Activated CD8-positive, alpha-beta memory T cell treated with anti-CD3 and anti-CD28 coated beads, Interleukin-2, amount 10 ng/mL, durations not matched to agents 7 days and 5 days (primary cell): ENCODE measurements around the gene SMC1B. TPM values are rescaled to one million over a fixed set of nuclear protein-coding genes. Genes with fewer than 3 reads are reported as not detected.

Experiments used
- ATAC-seq: fragments of 150-1000 bp; cut with Tn5 transposase; one replicate; pipeline ENCODE4 v1.10.0; 2021; ENCODE audit warnings: moderate library complexity
- CTCF ChIA-PET: fragments of 350-600 bp; sonication (Branson Sonifier 250); formaldehyde crosslinking; loops from one replicate; lab custom pipeline; 2021; ENCODE audit warnings: antibody characterized with exemption; lab: Charles Lee
- DNase-seq: peaks from one replicate; pipeline ENCODE4 v3.0.0-alpha.2; 2020
- H3K27ac Mint-ChIP-seq: one replicate; pipeline ENCODE4 v1.8.0; 2021; ENCODE audit warnings: mild to moderate bottlenecking, mixed read lengths
- H3K27me3 Mint-ChIP-seq: one replicate; pipeline ENCODE4 v1.8.0; 2021; ENCODE audit warnings: mixed read lengths
- H3K36me3 Mint-ChIP-seq: one replicate; pipeline ENCODE4 v1.8.0; 2021; ENCODE audit warnings: mild to moderate bottlenecking, mixed read lengths
- H3K4me1 Mint-ChIP-seq: one replicate; pipeline ENCODE4 v1.8.0; 2021; ENCODE audit warnings: mixed read lengths
- H3K4me3 Mint-ChIP-seq: one replicate; pipeline ENCODE4 v1.8.0; 2021; ENCODE audit warnings: mild to moderate bottlenecking, moderate library complexity, mixed read lengths
- H3K9me3 Mint-ChIP-seq: one replicate; pipeline ENCODE4 v1.8.0; 2022; ENCODE audit warnings: low read depth, mixed read lengths
- total RNA-seq, 2 experiments: library from RNA; stranded (reverse); gene quantifications; one replicate each; pipeline ENCODE4 v1.2.3, GENCODE V29; 2021

SMC1B gene
- total RNA-seq, 2 experiments from 2014 or later, result 0.68 to 2.4 TPM

DNA sequence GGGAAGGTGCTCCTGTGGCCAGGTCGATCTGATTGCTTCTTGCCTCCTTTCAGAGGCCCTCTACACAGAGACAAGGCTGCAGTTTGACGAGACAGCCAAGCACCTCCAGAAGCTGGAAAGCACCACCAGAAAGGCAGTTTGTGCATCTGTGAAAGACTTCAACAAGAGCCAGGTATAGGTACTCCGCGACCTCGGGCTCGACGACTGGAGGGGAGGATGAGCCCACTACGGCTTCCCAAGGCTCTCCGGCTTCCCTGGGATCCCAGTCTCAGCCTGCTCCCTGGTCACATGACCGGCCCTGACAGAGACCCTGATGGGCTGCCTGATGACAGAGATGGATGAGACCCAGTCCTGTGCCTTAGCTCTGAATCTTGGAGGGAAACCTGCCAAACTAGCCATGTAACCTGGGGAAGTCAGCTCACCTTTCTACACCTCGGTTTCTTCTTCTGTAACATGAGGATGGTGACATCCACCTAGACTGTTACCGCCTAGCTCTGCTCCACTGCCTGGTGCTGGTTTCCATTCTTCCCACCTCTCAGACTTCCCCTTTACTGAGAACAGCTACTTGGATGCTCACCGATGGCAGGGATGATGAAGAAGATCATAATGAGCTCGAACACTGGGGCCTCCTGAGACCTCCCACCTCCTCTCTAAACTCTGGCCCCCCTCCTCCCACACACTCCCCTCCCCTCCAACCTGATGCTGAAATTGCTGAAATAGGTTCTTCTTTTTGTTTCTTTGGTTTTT, 9.0 kb upstream of the SMC1B start:
- DNase-seq (no peak), ATAC-seq (no peak)
- Mint-ChIP-seq H3K4me1 (peaks cover 3% of the 10 kb centered on the region), H3K27me3 (no peaks in the 10 kb centered on the region), H3K36me3 (peaks cover 25% of the 10 kb centered on the region), H3K27ac (no peak overlapping the region), H3K9me3 (no peaks in the 10 kb centered on the region), H3K4me3 (no peak overlapping the region)
- CTCF ChIA-PET, result interaction anchor here (1.2 kb wide), 1 partner anchor 9 kb away, joined by 4 read pairs; the partner anchor contains the start of genes RIBC2 and SMC1B

DNA sequence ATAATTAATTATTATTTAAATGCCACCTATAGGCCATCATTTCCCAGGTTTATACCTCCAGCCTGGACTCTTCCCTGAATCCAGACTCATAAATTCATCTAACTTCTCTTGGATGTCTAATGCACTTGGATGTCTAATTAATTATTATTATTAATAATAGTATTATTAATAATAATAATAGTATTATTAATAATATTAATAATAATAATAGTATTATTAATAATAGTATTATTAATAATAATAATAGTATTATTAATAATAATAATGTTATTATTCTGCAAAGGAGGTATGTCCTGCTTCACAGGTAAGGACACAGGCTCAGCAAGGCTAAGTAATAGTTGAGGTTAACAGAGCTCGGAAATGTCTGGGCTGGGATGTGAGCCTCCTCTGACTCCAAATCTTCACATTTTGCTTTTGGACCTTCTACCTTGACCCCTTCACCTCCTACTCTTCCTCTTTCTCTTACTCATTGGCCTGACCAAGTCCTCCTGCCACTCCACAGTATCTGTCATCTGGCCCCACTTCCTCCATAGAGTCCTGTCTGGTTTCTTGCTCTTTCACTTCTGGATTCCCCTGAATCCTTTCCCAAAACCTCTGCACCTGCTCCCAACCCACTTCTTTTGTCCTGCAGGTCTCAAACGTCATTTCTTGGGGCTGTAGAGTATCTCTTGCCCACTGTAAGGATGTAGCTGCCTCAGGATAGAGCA, 8.1 kb upstream of the SMC1B start:
- Mint-ChIP-seq H3K9me3 (no peaks in the 10 kb centered on the region), H3K27me3 (no peaks in the 10 kb centered on the region), H3K4me1 (peaks cover 3% of the 10 kb centered on the region), H3K27ac (no peak overlapping the region), H3K4me3 (no peak overlapping the region), H3K36me3 (peaks cover 24% of the 10 kb centered on the region)
- no peak for ATAC-seq
- DNase-seq, result no peak
- CTCF ChIA-PET, result no interaction called here

DNA sequence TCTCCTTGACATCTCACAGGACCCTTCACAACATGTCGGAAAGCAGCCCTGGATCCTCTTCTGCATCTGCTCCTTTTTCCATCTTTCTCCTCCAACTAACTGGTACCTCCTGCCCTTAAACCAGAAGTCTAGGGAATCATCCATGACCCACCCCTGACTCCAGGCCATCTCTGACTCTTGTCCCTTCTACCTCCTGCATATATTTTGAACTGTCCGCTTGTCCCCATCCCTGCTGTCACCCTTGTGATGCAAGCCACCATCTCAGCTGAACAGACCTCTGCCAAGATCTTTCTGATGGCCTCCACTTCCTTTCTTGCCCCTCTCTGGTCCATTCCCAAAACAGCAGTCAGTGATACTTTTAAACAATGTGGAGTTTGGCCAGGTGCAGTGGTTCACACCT, 7.1 kb upstream of the SMC1B start:
- ATAC-seq (no peak), DNase-seq (no peak)
- H3K27me3 Mint-ChIP-seq, result no peaks in the 10 kb centered on the region
- peaks cover 5% of the 10 kb centered on the region for H3K4me1 Mint-ChIP-seq
- no peak overlapping the region for H3K4me3 Mint-ChIP-seq
- CTCF ChIA-PET, result no interaction called here
- H3K9me3 Mint-ChIP-seq, result no peaks in the 10 kb centered on the region
- peaks cover 23% of the 10 kb centered on the region for H3K36me3 Mint-ChIP-seq
- no peak overlapping the region for H3K27ac Mint-ChIP-seq

DNA sequence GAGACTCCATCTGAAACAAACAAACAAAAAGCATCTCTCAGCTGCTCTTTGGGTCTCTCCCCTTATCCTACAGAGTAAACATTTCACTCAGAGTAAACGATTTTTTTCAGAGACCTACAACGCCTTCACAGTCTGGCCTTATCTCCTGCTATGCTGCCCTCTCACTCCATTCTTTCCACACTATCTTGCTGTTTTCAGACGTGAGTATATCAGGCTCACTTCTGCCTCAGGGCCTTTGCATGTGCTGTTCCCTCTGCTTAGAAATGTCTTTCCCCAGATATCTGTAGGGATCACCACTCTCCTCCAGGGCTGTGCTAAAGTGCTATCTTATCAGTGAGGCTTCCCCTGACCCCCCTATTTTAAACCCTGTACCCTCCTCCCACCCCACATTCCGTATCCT, 6.6 kb upstream of the SMC1B start:
- DNase-seq, result no peak
- H3K27ac Mint-ChIP-seq, result no peak overlapping the region
- peaks cover 6% of the 10 kb centered on the region for H3K4me1 Mint-ChIP-seq
- no peak for ATAC-seq
- no peaks in the 10 kb centered on the region for H3K27me3 Mint-ChIP-seq
- H3K4me3 Mint-ChIP-seq, result no peak overlapping the region
- no peaks in the 10 kb centered on the region for H3K9me3 Mint-ChIP-seq
- CTCF ChIA-PET, result no interaction called here
- H3K36me3 Mint-ChIP-seq, result peaks cover 23% of the 10 kb centered on the region

DNA sequence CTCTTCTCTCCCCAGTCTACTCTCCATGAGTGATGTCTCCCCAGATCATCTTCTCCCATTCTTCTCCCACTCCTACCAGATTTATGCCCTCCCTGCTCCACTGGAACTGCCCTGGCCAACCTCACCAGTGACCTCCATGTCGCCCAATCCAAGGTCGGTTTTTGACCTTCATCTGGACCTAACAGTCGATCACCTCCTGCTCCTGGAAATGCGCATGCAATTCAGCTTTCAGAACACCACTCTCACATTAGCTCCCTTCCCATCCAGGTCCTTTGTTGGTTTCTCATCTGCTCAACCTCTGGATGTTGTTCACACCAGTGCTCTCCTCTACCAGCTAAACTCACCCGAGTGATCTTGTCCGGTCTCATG, 5.4 kb upstream of the SMC1B start:
- H3K27me3 Mint-ChIP-seq, result no peaks in the 10 kb centered on the region
- peaks cover 18% of the 10 kb centered on the region for H3K4me1 Mint-ChIP-seq
- DNase-seq (no peak), ATAC-seq (no peak)
- H3K9me3 Mint-ChIP-seq, result no peaks in the 10 kb centered on the region
- peaks cover 28% of the 10 kb centered on the region for H3K36me3 Mint-ChIP-seq
- no peak overlapping the region for H3K27ac Mint-ChIP-seq
- no peak overlapping the region for H3K4me3 Mint-ChIP-seq
- CTCF ChIA-PET, result no interaction called here

DNA sequence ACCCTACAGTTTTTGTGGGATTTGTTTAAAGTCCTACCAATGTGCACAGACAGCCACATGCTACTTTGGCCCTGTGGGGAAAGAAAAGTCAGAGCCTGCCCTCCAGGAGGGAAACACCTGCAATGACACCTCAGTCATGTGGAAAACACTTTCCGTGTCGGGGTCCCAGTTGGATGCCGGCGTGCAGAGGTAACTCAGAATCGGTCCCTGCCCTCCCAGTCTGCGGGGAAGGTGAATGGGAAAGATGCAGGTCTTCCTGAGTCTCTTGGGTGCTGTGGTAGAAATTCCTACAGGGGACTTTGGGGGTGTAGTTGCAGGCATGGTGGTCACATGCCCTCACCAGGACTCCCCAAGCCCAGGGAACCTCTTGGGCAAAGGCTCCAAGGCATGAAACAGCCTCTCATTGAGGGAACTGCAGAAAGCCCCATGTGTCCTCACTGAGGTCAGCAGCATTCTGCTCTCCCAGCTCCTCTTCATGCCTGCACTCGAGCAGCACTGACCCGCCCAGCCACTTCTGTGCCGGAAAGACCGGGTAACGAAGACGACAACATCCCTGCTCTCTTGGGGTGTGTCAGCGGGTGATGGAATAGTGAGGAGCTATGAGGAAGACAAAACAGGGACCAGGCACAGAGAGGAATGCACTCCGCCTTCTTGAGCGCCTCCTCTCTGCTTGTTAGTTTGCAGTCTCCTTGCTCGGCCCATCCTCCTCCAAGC, 4.8 kb upstream of the SMC1B start:
- Mint-ChIP-seq H3K27ac (no peak overlapping the region), H3K4me3 (no peak overlapping the region), H3K27me3 (no peaks in the 10 kb centered on the region), H3K36me3 (peaks cover 28% of the 10 kb centered on the region), H3K9me3 (no peaks in the 10 kb centered on the region), H3K4me1 (peaks cover 19% of the 10 kb centered on the region)
- CTCF ChIA-PET, result interaction anchor here (0.7 to 0.8 kb wide), 2 partner anchors 32 to 100 kb away, joined by 3 read pairs; no protein-coding TSS in a partner anchor
- no peak for DNase-seq
- ATAC-seq, result no peak

DNA sequence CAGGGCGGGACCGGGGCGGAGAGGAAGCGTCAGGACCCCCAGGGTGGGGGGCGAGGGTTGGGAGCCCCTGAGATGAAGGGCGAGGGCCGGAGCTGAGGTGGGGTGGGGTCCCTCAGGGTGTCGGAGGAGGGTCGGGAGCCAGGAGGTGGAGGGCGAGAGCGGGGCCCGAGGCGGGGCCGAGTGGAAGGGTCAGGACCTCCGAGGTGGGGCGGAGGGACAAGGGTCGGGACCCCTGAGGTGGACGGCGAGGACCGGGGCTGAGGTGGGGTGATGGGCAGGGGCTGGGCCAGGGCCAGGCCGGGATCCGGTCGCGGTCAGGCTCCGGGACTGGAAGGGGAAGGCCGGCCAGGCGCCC, 409 bp downstream of the SMC1B start:
- peak overlapping the region; percentile 75 for H3K27ac Mint-ChIP-seq
- ATAC-seq (no peak), DNase-seq (no peak)
- peaks cover 24% of the 10 kb centered on the region for H3K4me1 Mint-ChIP-seq
- H3K27me3 Mint-ChIP-seq, result no peaks in the 10 kb centered on the region
- peaks cover 17% of the 10 kb centered on the region for H3K36me3 Mint-ChIP-seq
- CTCF ChIA-PET, result interaction anchor here (1.2 to 2.4 kb wide), 5 partner anchors 10 to 102 kb away, joined by 4 to 13 read pairs (median 5); no protein-coding TSS in a partner anchor
- H3K4me3 Mint-ChIP-seq, result peak overlapping the region; percentile 87
- H3K9me3 Mint-ChIP-seq, result no peaks in the 10 kb centered on the region

DNA sequence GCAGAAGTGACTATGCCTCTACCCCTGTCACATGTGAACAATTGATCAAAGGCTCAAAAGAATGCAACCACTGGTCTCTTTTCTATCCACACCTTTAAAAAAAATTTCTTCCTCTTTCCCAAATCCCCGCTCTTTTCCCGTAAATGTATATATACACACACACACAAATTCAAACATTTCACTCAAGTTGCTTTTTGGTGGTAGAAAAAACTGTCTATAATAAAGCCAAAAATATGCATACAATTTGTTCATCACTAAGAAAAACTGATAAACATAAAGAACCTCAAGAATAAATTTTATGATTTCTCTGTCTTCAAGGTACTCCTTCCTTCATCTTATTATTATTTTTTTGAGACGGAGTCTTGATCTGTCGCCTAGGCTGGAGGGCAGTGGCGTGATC, 5.6 kb downstream of the SMC1B start:
- CTCF ChIA-PET, result no interaction called here

DNA sequence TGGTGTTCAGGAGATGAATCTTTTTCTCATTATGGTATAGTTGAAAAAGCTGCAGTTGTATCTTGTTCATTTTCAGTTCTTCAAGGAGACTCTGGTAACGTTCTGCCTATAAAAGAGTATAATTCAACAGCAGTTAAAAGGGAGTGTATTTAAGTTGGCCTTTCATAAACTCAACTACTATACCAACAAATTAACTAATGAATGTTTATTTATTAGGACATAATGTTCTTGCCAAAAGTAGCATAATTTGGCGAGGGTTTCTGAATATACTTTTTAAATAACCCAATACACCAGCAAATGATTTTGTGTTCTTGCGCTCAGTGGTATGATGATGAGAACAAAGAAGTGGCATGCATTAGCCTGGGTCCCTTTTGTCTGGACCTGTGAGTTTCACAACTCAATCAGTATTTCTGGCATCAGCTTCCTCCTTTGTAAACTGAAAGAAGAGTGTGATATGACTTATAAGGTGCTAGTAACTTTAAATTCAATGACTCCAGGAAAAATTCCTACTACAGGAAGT, 10.9 kb downstream of the SMC1B start:
- H3K4me3 Mint-ChIP-seq, result no peak overlapping the region
- CTCF ChIA-PET, result interaction anchor here (1.4 kb wide), 1 partner anchor 11 kb away, joined by 3 read pairs; no protein-coding TSS in a partner anchor
- H3K9me3 Mint-ChIP-seq, result peaks cover 2% of the 10 kb centered on the region

More for the DNA sequence above, 5.6 kb downstream of the SMC1B start:
- DNase-seq, result no peak
- Mint-ChIP-seq H3K27me3 (no peaks in the 10 kb centered on the region), H3K36me3 (peaks cover 3% of the 10 kb centered on the region), H3K9me3 (no peaks in the 10 kb centered on the region), H3K4me3 (no peak overlapping the region), H3K27ac (no peak overlapping the region), H3K4me1 (peaks cover 5% of the 10 kb centered on the region)
- ATAC-seq, result no peak

DNA sequence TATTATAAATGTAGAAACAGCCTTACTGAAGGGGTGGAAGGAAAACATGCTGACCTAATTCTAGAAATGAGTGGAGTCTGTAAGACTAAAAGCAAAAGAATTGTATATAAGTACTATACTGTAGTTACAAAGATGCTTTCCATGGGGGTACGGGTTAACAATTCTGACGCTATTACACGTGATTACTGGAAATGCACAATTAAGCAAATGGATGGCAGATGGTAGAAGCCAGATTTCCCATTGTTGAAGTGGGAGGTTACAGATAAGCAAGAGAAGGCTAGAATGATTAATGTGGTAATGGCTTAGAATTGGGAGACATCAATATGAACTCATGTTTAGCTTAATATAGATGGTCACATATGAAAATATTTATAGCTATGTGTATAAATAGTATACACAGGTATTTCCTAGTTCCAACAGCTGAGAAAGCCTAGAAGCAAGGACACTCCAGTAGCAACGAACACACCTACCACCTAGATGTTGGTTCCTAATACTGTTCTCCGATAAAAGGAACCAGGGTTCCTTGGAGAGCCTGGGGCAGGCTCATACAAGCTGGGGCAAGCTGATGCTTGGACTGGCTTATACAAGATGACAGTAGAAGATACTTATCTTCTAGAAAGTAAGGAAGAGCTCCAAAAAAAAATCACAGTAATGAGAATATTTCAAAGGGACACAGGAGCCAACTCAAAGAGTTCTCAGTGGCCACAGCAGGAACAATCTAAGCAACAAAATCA, 13.5 kb downstream of the SMC1B start:
- no peak for ATAC-seq
- CTCF ChIA-PET, result interaction anchor here (1.0 to 1.5 kb wide), 3 partner anchors 9 to 100 kb away, joined by 3 to 4 read pairs (median 3); no protein-coding TSS in a partner anchor

More for the DNA sequence above, 10.9 kb downstream of the SMC1B start:
- ATAC-seq (no peak), DNase-seq (no peak)
- H3K27ac Mint-ChIP-seq, result no peak overlapping the region
- H3K36me3 Mint-ChIP-seq, result peaks cover 2% of the 10 kb centered on the region
- H3K4me1 Mint-ChIP-seq, result no peaks in the 10 kb centered on the region
- no peaks in the 10 kb centered on the region for H3K27me3 Mint-ChIP-seq

DNA sequence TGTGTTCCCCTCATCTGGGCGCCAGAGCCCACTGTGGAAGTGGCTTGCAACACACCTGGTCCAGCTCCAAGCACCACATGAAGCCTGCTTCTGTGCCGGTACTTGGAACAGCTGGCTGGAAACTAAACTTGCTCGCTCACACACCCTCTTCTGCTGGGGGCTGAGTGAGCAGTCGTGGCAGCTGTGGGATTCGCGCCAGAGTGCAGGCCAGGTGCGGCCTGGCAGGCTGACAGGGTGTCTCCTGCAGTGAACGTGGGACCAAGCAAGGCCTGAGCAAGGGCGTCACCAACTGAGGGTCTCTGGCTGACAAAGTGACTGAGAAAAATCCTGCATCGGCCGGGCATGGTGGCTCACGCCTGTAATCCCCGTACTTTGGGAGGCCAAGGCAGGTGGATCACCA, 15.2 kb downstream of the SMC1B start:
- Mint-ChIP-seq H3K27me3 (no peaks in the 10 kb centered on the region), H3K4me1 (no peaks in the 10 kb centered on the region), H3K36me3 (peaks cover 3% of the 10 kb centered on the region), H3K9me3 (peaks cover 2% of the 10 kb centered on the region), H3K4me3 (no peak overlapping the region), H3K27ac (no peak overlapping the region)
- ATAC-seq, result no peak
- CTCF ChIA-PET, result interaction anchor here (0.9 to 1.5 kb wide), 4 partner anchors 8 to 132 kb away, joined by 3 to 9 read pairs (median 3); no protein-coding TSS in a partner anchor
- DNase-seq, result no peak

More for the DNA sequence above, 13.5 kb downstream of the SMC1B start:
- H3K9me3 Mint-ChIP-seq, result peaks cover 2% of the 10 kb centered on the region
- DNase-seq, result no peak
- no peaks in the 10 kb centered on the region for H3K4me1 Mint-ChIP-seq
- no peak overlapping the region for H3K27ac Mint-ChIP-seq
- H3K36me3 Mint-ChIP-seq, result peaks cover 3% of the 10 kb centered on the region
- no peak overlapping the region for H3K4me3 Mint-ChIP-seq
- no peaks in the 10 kb centered on the region for H3K27me3 Mint-ChIP-seq

DNA sequence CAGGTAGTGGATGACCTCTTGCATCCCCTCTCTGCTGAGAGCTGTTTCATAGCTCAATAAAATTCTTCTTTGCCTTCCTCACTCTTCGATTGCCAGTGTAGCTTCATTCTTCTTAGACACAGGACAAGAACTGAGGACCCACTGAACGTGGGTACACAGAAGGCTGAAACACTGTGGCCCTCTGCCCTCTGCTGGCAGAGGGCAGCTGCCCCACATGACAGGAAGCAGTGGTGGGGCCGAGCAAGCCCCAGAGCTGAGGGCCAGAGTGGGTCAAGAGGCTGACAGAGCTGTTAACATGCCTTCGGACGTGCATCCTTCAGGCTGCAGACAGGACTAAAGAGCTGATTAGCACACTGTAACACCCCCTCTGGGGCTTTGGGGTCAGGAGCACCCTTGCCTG, 15.6 kb downstream of the SMC1B start:
- H3K27me3 Mint-ChIP-seq, result no peaks in the 10 kb centered on the region
- CTCF ChIA-PET, result interaction anchor here (0.9 to 1.5 kb wide), 4 partner anchors 9 to 131 kb away, joined by 3 to 9 read pairs (median 3); no protein-coding TSS in a partner anchor
- H3K4me3 Mint-ChIP-seq, result no peak overlapping the region
- DNase-seq, result no peak
- H3K9me3 Mint-ChIP-seq, result peaks cover 2% of the 10 kb centered on the region
- no peaks in the 10 kb centered on the region for H3K4me1 Mint-ChIP-seq
- H3K36me3 Mint-ChIP-seq, result peaks cover 3% of the 10 kb centered on the region
- no peak overlapping the region for H3K27ac Mint-ChIP-seq
- ATAC-seq, result no peak
